HUES64 (cell line): ENCODE data around the gene NR1D1.

Experiments used
- H3K27ac ChIP-seq: 2 replicates; pipeline ENCODE4 v1.7.0; 2013; ENCODE audit warnings: low read depth, low read length, inconsistent platforms
- H3K27me3 ChIP-seq: 2 replicates; pipeline ENCODE4 v1.6.1; 2013; ENCODE audit warnings: mild to moderate bottlenecking, low read length; ENCODE audit not compliant: insufficient read depth
- H3K36me3 ChIP-seq: 2 replicates; pipeline ENCODE4 v1.6.1; 2013; ENCODE audit warnings: mild to moderate bottlenecking, low read length; ENCODE audit not compliant: insufficient read depth
- H3K4me1 ChIP-seq: 2 replicates; pipeline ENCODE4 v1.6.1; 2013; ENCODE audit warnings: mild to moderate bottlenecking, low read length, moderate library complexity; ENCODE audit not compliant: insufficient read depth
- H3K4me3 ChIP-seq: 2 replicates; pipeline ENCODE4 v1.5.1; 2013; ENCODE audit warnings: mild to moderate bottlenecking, low read length, moderate library complexity
- H3K9ac ChIP-seq: 2 replicates; pipeline ENCODE4 v1.6.1; 2013; ENCODE audit warnings: mild to moderate bottlenecking, low read depth, low read length
- H3K9me3 ChIP-seq: 2 replicates; pipeline ENCODE4 v1.6.1; 2013; ENCODE audit warnings: low read depth, low read length; ENCODE audit not compliant: insufficient read depth
- WGBS: fragments of 150-250, 120-280 bp; methylation state at CpG from one replicate; pipeline ENCODE4 v1.1.7; 2013; ENCODE audit warnings: missing lambda C conversion rate; 5-methylcytosine and 5-hydroxymethylcytosine counted together

NR1D1 gene

DNA sequence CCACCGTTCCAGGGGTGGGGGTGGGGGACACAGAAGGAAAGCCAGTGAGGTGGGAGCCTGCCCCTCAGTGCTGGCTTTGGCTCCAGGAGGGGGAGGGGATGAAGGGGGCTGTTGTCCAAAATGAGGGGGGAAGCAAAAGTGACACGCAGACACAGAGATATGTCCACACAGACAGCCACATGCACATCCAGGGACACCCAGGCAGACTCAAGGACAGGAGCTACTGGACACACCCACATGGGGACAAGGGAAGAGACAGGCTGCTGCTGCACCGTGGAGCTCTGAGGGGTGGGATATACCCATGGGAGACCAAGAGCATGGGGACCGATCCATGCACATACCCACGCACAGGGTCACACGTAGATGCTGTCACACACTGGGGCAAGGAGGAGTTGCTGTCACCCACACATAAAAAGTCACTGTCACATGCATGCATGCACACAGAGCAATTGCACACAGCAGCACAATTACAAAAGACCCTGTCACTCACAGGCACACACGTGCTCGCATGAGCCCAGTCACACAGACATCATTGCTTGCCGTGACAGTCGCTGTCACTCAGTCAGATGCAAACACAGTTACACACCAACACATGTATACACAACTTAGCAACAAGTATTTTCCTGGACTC is 36.4 kb downstream of the NR1D1 start:
- Histone ChIP-seq H3K27me3 (peaks cover 20% of the 10 kb centered on the region), H3K9me3 (no peaks in the 10 kb centered on the region), H3K4me3 (peak overlapping the region; percentile 85), H3K36me3 (no peaks in the 10 kb centered on the region), H3K9ac (no peak overlapping the region), H3K4me1 (peaks cover 41% of the 10 kb centered on the region), H3K27ac (no peak overlapping the region)
- 54% methylated on average over 10 of the region's 10 CpGs for WGBS

DNA sequence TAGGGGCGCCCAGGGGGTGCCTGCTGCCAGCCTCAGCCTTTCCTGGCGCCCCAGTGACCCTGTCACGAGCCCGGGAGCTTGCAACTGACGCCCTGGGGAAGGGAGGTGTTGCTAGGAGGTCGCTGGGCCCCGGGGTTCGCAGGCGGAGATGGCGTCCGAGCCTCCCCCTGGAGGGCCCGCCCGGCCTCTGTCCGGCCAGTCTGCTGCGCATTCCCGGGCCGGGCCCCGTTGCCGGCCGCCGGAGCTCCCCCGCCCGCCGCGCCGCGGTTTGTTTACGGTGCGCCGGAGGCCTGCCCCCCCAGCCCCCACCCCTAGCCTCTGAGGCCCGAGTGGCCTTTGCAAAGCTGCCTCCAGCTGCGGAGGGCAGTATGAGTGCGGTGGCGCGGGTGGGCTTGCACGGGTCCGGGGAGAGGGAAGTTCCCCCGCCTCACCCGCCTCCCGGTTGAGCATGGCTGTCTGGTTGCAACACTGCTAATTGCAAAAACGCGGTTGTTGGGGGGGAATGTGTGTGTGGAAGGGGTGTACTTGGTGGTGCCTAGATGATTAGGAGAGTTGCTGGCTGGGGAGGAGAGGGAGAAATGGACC is 37.1 kb downstream of the NR1D1 start:
- Histone ChIP-seq H3K9ac (peak overlapping the region; percentile 76), H3K36me3 (no peaks in the 10 kb centered on the region), H3K27ac (peak overlapping the region; percentile 74), H3K4me3 (peak overlapping the region; percentile 85), H3K4me1 (peaks cover 35% of the 10 kb centered on the region), H3K9me3 (no peaks in the 10 kb centered on the region), H3K27me3 (peaks cover 20% of the 10 kb centered on the region)
- WGBS: under 1% methylated on average over 42 of the region's 42 CpGs

DNA sequence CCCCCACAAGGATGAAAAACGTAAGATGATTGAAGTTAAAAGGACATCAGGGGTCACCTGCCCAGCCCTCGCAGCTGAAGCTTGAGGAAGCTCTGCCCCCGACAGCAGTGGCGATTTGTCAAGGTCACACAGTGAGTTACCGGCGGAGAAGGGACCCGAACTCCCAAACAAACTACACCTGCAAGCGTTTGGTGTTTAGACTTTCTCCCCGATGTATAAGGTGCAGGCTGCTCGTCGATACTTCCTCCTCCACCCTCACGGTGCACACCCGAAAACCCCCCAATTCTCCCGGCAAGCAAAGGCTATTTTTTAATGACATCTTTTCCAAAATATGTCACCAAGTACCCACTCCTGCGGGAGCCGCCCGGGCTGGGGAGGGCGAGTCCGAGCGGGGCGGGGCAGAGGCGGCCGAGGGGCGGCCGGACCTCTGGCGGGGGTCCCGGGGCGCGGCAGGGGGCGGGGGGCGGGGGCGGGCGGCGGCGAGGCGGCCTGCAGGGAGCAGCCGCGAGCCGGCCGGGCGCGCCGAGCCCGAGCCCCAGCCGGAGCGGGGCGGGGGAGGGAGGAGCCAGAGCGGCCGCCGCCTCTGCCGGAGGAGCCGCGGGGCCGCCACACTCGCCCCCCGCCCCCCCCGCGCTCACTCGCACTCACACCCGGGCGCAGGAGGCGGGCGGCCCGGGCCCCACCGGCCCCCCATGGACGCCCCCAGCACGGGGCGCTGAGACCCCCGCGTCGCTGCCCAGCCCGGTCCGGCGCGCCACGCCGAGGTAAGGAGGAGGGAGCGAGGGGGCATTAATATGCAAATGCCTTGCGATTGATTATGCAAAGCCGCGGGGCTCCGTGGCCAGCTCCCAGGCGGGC is 37.8 kb downstream of the NR1D1 start, which contains the start of gene THRA:
TSS of gene THRA (plus strand) at position 637 of the 858 bp plus-strand sequence. CDS start 11,524 bp downstream, outside the sequence.
- Histone ChIP-seq H3K9ac (peak within 1 kb of the TSS; percentile 76), H3K27ac (peak within 1 kb of the TSS; percentile 74), H3K27me3 (peaks cover 20% of the 10 kb centered on the region), H3K36me3 (no peaks in the 10 kb centered on the region), H3K4me1 (peaks cover 34% of the 10 kb centered on the region), H3K9me3 (no peaks in the 10 kb centered on the region), H3K4me3 (peak within 1 kb of the TSS; percentile 85)
- 1% methylated on average over 81 of the region's 83 CpGs for WGBS

DNA sequence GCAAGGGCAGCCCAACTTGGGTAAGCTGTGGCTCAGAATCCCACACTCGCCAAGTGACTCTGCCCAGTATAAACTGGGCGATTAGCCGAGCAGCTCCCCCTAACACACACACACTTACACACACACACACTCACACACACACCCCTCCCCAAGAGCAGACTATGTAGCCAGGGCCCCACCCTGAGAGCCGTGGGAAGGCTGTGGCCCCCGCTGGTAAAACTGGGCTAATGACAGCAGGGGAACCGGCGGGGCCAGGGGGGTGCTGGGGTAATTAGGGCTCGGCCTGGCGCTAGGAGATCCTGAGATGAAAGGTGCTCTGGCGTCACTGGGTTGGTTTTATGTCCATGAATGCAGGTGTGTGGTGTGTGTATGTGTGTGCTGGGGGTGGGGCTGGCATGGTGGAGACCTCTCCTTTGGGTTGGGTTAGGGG is 38.8 kb downstream of the NR1D1 start:
- peaks cover 20% of the 10 kb centered on the region for H3K27me3 ChIP-seq
- H3K4me1 ChIP-seq: peaks cover 34% of the 10 kb centered on the region
- H3K4me3 ChIP-seq: no peak overlapping the region; the same call in 1 of the 2 replicates
- 78% methylated on average over 10 of the region's 10 CpGs for WGBS
- no peak overlapping the region for H3K27ac ChIP-seq
- no peaks in the 10 kb centered on the region for H3K9me3 ChIP-seq
- no peaks in the 10 kb centered on the region for H3K36me3 ChIP-seq
- H3K9ac ChIP-seq: no peak overlapping the region

DNA sequence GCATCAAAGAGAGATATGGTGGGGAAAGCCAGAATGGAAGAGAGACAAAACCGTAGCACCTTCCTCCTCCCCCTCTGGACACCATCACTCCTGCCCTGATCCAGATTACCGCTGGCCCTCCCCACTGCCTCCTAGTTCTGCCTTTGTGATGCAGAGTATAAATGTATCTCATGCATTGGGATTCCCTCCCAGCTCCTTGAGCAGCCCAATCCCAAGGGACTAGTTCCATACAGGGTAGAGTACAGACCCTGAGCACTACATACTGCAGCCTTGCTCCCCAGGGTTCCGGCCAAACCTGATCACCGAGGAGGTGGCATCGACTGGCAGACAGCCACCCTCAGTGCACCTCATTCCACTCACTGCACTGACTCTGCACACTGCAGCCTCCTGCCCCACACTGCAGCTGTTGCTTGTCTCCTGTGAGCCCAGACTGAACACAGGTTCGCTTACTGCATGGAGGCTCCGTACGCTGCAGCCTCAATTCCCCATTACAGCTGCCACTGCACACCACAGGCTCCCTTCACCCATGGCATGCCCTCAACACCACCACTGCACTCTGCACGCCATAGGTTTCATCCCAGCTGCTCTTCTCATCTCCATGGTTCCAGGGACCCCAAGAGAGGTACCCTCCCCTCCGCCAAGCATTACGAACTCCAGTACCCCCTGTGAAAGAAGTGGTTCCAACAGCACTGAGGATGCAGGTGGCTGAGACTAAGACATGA is 39.3 kb downstream of the NR1D1 start:
- Histone ChIP-seq H3K36me3 (no peaks in the 10 kb centered on the region), H3K27ac (no peak overlapping the region), H3K9me3 (no peaks in the 10 kb centered on the region), H3K4me1 (peaks cover 34% of the 10 kb centered on the region), H3K4me3 (no peak overlapping the region), H3K9ac (no peak overlapping the region), H3K27me3 (peaks cover 20% of the 10 kb centered on the region)
- WGBS: 84% methylated on average over 9 of the region's 11 CpGs

DNA sequence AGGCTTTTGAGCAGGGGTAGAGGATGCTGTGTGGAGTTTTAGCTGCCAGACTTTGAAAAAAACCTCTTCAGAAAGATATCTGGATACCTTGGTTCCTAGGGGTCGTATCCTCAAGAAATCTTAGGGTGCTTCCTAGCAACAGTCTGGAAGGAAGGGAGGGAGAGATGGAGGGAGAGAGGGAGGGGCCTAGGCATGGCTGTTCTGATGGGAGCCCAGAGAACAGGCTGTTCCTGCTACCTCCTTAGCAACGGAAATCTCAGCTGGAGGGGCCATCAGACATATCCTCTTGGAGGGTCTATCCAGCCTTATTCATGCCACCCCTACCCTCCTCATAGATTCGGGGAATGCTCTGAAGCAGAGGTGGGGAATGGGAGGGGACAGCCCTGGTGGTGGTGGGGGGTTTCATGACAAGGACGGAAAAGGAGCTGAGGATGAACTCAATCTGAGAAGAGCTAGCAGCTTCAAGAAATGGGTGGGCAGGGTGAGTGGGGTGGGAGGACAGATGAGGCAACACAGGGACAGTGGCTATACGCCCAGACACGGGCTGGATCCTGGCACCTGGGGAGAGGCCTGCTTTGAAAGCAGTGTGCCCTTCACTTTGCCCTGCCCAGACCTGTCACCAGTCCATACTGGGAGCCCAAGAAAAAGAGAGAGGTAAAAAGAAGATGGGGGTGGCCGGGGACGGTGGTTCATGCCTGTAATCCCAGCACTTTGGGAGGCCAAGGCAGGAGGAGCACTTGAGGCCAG is 40.5 kb downstream of the NR1D1 start:
- Histone ChIP-seq H3K4me3 (no peak overlapping the region), H3K4me1 (peaks cover 26% of the 10 kb centered on the region), H3K27me3 (peaks cover 20% of the 10 kb centered on the region), H3K9me3 (no peaks in the 10 kb centered on the region), H3K9ac (no peak overlapping the region), H3K36me3 (no peaks in the 10 kb centered on the region), H3K27ac (no peak overlapping the region)
- WGBS: 81% methylated on average over 8 of the region's 8 CpGs

DNA sequence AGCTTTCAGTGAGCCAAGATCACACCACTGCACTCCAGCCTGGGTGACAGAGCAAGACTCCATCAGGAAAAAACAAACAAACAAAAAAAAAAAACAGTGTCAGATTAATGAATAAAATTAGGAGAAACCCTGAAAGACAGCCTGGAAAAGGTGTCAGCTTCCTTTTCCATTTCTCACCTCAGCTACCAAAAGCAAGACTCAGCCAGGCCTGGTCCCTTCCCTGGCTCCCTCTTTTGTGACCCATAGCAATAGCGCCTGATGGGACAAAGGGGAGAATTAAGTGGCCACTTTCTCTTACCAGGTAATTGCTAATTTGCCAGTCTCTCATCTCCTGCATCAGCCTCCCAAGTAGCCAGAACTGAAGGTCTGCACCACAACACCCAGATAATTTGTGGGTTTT is 41.5 kb downstream of the NR1D1 start:
- Histone ChIP-seq H3K9me3 (no peaks in the 10 kb centered on the region), H3K4me3 (no peak overlapping the region), H3K4me1 (peaks cover 17% of the 10 kb centered on the region), H3K9ac (no peak overlapping the region), H3K27ac (no peak overlapping the region), H3K36me3 (no peaks in the 10 kb centered on the region), H3K27me3 (peaks cover 11% of the 10 kb centered on the region)
- 92% methylated on average over 1 of the region's 1 CpG for WGBS

DNA sequence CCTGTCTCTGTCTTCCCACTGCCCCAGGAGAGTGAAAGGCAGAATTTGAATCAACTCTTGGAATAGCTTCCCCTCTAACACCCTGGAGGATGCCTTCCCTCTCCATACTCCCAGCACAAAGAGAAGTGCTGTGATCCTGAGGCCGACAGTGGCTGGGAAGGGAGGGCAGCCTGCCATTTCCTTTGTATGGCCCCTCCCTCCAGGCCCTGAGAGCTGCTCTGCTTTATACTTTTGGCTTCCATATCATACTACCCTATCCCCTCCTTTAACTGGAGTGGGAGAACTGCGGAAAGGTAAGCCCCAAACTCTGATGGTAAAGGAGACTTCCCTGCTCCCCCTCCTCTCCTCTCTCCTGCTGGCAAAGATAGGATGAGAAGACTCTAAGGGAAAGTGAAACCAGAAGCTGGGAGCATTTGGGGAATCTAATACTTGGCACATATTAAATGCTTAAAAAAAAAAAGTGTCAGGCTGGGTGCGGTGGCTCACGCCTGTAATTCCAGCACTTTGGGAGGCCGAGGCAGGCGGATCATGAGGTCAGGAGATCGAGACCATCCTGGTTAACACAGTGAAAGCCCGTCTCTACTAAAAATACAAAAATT is 42.1 kb downstream of the NR1D1 start:
- Histone ChIP-seq H3K27me3 (peaks cover 7% of the 10 kb centered on the region), H3K9ac (no peak overlapping the region), H3K4me3 (no peak overlapping the region), H3K27ac (no peak overlapping the region), H3K36me3 (no peaks in the 10 kb centered on the region), H3K4me1 (peaks cover 13% of the 10 kb centered on the region), H3K9me3 (no peaks in the 10 kb centered on the region)
- WGBS: 87% methylated on average over 8 of the region's 8 CpGs

DNA sequence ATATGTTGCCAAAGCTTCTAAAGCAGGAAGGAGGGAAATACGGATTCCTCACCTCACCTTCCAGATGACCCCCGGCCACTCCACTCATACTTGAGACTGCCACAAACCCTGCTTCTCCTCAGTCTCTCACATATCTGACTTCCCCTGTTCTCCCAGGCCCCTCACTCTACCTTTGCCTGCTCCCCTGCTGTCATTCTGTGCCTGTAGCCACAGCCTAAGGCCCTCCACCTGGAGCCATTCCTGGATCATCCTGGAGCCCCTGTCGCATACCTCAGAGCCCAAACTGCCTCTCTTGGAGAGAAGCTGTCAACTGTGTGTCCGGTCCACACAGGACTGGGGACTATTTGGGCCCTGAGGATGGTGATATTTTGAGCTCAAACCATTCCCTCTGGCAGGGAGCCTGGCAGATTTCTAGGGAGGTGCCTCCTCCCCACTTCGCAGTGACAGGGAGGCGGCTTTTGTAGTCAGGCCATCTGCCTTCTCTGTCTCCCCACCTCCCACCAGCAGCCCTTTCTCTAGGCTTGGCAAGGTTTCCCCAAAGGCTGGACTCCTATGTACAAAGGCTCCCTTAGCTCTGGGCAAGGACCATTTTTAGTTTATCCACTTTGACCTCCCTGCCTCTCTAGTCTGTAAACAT is 43.9 kb downstream of the NR1D1 start:
- peaks cover 9% of the 10 kb centered on the region for H3K36me3 ChIP-seq
- H3K27me3 ChIP-seq: no peaks in the 10 kb centered on the region
- H3K27ac ChIP-seq: no peak overlapping the region
- no peaks in the 10 kb centered on the region for H3K9me3 ChIP-seq
- WGBS: 88% methylated on average over 6 of the region's 6 CpGs
- no peak overlapping the region for H3K9ac ChIP-seq
- no peak overlapping the region for H3K4me3 ChIP-seq
- H3K4me1 ChIP-seq: 0 out of 2 replicates have a peak, but pooled peaks cover 7% of the 10 kb centered on the region
